NCI-H1092 (cell line): ENCODE measurements around the gene CDH24.

ENCODE experiments used
- DNase-seq: peaks from one replicate; lab custom pipeline; 2025; lab: John Stamatoyannopoulos, UW

Gene CDH24

DNA sequence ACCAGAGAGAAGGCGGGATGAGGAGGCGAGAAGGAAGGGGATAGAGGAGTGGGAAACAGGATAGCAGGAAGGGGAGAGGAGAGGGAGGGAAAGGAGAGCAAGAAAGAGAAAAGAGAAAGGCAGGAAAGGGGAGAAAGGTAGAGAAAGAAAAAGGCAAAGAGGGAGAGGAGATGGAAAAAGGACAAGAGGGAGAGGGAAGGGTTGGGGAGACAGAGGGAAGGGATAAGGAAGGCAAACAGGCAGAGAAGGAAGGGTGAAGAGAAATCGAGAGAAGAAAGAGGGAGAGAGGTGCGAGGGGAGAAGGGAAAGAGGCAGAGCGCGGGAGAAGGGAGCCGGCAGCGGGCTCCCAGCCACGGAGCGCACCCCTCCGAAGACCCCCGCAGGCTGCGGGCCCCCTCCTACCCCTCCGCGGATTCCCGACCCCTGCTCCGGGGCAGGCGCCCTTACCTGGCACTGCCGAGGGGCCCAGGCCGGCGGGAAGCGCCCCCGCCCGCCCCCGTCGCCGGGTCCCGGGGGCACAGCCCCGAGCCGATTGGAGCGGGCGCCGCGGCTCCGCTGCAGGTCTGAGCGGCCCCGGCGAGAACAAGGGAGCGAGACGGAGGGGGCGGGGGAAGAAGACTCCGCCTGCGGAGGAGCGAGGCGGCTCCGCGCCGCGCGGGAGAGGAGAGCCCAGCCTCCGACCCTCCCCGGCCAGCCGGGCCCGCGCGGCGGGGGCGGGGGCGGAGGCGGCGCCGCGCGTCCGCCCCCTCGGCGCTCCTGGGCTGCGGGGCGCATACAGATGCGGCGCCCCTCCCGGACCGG, at the start of gene CDH24:
Gene CDH24 (minus strand): TSS at position 565 of the 801 bp plus-strand sequence. CDS start 1,787 bp downstream, outside the sequence.
- DNase-seq = no peak

GRCh38 chr14:23106747-23107045, 49.4 kb upstream of the CDH24 start:
- no peak for DNase-seq

GRCh38 chr14:23105348-23105824, 48.1 kb upstream of the CDH24 start:
- DNase-seq = no peak

DNA sequence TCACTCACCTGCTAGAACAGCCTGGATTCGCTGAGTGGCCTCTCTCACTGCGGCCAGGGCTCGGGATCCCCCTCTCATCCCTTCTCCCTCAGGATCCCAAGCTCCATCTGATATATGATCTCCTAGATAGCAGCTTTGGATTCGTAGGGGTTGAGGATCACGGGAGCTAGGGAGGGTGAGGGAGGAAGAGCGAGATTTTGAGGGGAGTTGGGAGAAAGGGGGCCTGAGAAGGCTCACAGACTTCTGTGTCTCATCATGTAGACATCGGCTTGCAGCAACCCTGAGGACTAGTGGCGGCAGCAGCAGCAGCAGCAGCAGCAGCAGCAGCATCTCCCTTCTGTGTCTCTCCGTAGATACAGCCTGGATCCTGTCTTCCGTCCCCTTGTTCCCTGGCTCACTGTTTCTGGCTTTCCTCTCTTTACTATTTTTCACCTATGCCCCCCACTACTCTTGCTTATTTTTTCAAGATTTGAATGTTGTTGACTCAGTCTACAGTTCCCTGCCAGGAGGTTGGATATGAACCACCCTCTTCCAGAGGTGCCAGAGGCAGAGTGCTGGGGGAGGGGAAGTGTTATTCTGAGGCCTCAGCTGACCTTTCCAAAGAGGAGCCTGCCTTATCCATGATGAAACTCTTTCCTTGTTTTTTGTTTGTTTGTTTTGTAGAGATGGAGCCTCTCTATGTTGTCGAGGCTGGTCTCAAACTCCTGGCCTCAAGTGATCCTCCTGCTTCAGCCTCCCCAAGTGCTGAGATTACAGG, 47.4 kb upstream of the CDH24 start, which contains the start of gene CIROP:
Gene CIROP (minus strand): TSS at position 399 of the 757 bp plus-strand sequence. CDS start 69 bp downstream, at position 330.
- no peak for DNase-seq

DNA sequence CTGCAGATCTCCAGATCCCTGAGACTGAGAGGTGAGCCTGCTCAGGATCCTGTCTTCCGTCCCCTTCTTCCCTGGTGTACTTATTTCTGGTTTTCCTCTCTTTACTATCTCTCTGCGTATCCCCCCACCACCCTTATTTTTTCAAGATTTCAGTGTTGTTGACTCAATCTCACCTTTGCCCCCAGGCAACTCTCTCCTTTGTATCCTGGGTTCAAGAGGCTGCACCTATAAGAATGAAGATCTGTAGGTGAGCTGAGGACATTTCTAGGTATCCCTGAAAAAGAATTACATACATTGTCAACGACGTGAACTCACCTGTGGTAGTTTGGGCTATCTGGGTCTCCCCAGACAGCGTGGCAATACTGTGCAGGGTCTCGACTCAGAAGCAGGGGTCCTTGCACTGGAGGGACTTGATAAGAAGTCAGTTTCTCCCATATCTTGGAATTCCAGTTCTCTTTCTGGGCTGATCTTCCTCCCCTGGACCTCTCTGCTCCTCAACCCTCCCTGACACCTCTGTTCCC, 46.8 kb upstream of the CDH24 start:
- DNase-seq = no peak

GRCh38 chr14:23103581-23103980, 46.3 kb upstream of the CDH24 start:
- DNase-seq = no peak

- no peak for DNase-seq
Measured at GRCh38 chr14:23102801-23103200, 45.5 kb upstream of the CDH24 start.

- DNase-seq = no peak
Measured at GRCh38 chr14:23101986-23102625, 44.8 kb upstream of the CDH24 start.

- DNase-seq = no peak
Measured at GRCh38 chr14:23101213-23101970, 44.1 kb upstream of the CDH24 start.

GRCh38 chr14:23099212-23099861, 42.0 kb upstream of the CDH24 start:
- no peak for DNase-seq

GRCh38 chr14:23097786-23098185, 40.5 kb upstream of the CDH24 start:
- no peak for DNase-seq

GRCh38 chr14:23095196-23096108, 38.1 kb upstream of the CDH24 start, which contains the start of gene C14orf119:
C14orf119 (plus strand) TSS chr14:23095505; CDS start chr14:23097659, 2,154 bp downstream.
- no peak for DNase-seq

- DNase-seq = no peak
Measured at GRCh38 chr14:23094666-23095195, 37.4 kb upstream of the CDH24 start, which contains the start of gene ACIN1. ACIN1 (minus strand) TSS chr14:23095136; CDS start chr14:23095112, 24 bp downstream.

GRCh38 chr14:23093991-23094665, 36.8 kb upstream of the CDH24 start:
- DNase-seq = no peak

DNA sequence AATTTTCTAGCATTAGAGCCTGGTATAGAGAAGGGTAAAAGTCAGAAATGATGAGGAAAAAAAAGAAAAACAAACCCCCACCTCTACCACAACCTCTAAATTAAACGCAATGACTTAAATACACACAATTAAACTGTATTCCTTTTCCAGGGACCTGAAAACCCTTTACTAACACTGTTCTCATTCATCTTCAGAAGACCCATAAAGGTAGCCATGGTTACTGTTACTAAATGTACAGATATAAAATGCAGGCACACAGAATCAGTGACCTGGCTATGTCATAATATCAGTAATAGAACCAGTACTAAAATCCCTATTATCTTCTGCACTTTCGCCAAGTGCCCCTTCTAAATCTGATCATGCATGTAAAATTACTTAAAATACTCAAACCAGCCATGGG, 36.2 kb upstream of the CDH24 start:
- no peak for DNase-seq

- DNase-seq = no peak
Measured at GRCh38 chr14:23093104-23093503, 35.8 kb upstream of the CDH24 start.

- no peak for DNase-seq
Measured at GRCh38 chr14:23091294-23092225, 34.2 kb upstream of the CDH24 start.

DNA sequence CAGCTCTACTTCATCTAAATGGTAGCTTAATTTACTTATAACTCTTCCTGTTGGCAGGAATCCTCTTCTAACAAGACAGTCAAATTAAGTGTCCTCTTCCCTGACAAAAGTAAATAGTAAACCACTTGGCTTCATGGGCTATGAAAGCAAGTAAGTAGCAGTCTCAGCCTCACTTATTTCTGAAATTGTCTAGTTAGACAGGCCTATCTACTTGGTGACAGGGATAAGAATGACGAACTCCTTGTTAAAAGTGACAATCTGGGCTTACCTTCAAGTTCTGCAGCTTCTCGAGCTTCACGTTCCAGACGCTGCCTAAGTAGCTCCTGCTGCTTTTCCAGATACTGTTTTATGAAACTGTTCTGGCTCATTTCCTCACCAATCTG, 32.9 kb upstream of the CDH24 start:
- DNase-seq = no peak
